A673 (cell line): ENCODE measurements around the gene STARD3. TPM values are rescaled to one million over a fixed set of nuclear protein-coding genes. Genes with fewer than 3 reads are reported as not detected.

Experiments used
- BruUV-seq: library from RNA; stranded (reverse); fragments of 400-500 nt; replicated peaks from 2 replicates; lab custom pipeline; 2021; lab: Mats Ljungman, UMichigan
- CTCF ChIA-PET: fragments of 300-600 bp; sonication (Branson Sonifier 250); formaldehyde crosslinking; loops from one replicate; lab custom pipeline; 2022; ENCODE audit warnings: antibody characterized with exemption; lab: Charles Lee
- POLR2A ChIA-PET: fragments of 300-600 bp; sonication (Branson Sonifier 250); formaldehyde crosslinking; loops from one replicate; lab custom pipeline; 2022; ENCODE audit warnings: antibody characterized with exemption; ENCODE audit not compliant: low non-redundant PET; lab: Charles Lee
- DNase-seq: peaks from one replicate; pipeline ENCODE4 v3.0.0-alpha.2; 2015; ENCODE audit warnings: low spot score
- H3K27ac ChIP-seq: fragments of 200-600 bp; sonication (generic); 2 replicates; pipeline ENCODE4 v1.5.1; 2016; ENCODE audit warnings: mixed run types, low read depth, mild to moderate bottlenecking, mixed read lengths, antibody characterized with exemption, low read length; ENCODE audit not compliant: poor library complexity, severe bottlenecking
- H3K27me3 ChIP-seq: fragments of 200-600 bp; sonication (generic); replicated peaks from 2 replicates; pipeline ENCODE4 v1.6.1; 2017; ENCODE audit warnings: mixed run types, low read depth, mild to moderate bottlenecking, mixed read lengths, antibody characterized with exemption, low read length; ENCODE audit not compliant: insufficient read depth, poor library complexity
- H3K36me3 ChIP-seq: fragments of 200-600 bp; sonication (generic); 2 replicates; pipeline ENCODE4 v1.6.1; 2016; ENCODE audit warnings: mixed run types, mild to moderate bottlenecking, mixed read lengths, antibody characterized with exemption, low read length; ENCODE audit not compliant: insufficient read depth, poor library complexity, severe bottlenecking
- H3K4me1 ChIP-seq: fragments of 200-600 bp; sonication (generic); 2 replicates; pipeline ENCODE4 v1.6.1; 2017; ENCODE audit warnings: mixed run types, mild to moderate bottlenecking, mixed read lengths, antibody characterized with exemption, low read length; ENCODE audit not compliant: insufficient read depth, poor library complexity, severe bottlenecking
- H3K4me3 ChIP-seq: fragments of 200-600 bp; sonication (generic); 2 replicates; pipeline ENCODE4 v1.5.1; 2016; ENCODE audit warnings: low read depth, mixed run types, mild to moderate bottlenecking, mixed read lengths, low read length; ENCODE audit not compliant: poor library complexity, severe bottlenecking
- H3K9me3 ChIP-seq: fragments of 200-600 bp; sonication (generic); 2 replicates; pipeline ENCODE4 v1.6.1; 2016; ENCODE audit warnings: mixed run types, low read depth, mild to moderate bottlenecking, mixed read lengths, antibody characterized with exemption, low read length; ENCODE audit not compliant: poor library complexity, severe bottlenecking
- EZH2 ChIP-seq: fragments of 200-600 bp; sonication (generic); IDR thresholded peaks from 2 replicates; pipeline ENCODE4 v1.6.1; 2017; ENCODE audit warnings: borderline replicate concordance, low read depth, mild to moderate bottlenecking, mixed read lengths, antibody characterized with exemption, low read length; ENCODE audit not compliant: poor library complexity, severe bottlenecking
- intact Hi-C: fragments of 100-400 bp; cut with micrococcal nuclease; formaldehyde crosslinking; loops from one replicate; pipeline ENCODE4 v1.10.0; 2022; ENCODE audit not compliant: unreplicated experiment
- total RNA-seq: library from RNA; stranded (reverse); gene quantifications from 2 replicates; pipeline ENCODE4 v1.2.3, GENCODE V29; 2021
- TF ChIP-seq, protein P1 (sequence below): fragments of 300-800, 200-600 bp; sonication (generic); conservative IDR thresholded peaks from 2 replicates; pipeline ENCODE4 v1.5.1; 2017; ENCODE audit warnings: low read depth, mild to moderate bottlenecking, antibody characterized with exemption, low read length, moderate library complexity, mixed read lengths

The STARD3 gene
- total RNA-seq, 1 experiment from 2014 or later: 21.3 TPM

DNA sequence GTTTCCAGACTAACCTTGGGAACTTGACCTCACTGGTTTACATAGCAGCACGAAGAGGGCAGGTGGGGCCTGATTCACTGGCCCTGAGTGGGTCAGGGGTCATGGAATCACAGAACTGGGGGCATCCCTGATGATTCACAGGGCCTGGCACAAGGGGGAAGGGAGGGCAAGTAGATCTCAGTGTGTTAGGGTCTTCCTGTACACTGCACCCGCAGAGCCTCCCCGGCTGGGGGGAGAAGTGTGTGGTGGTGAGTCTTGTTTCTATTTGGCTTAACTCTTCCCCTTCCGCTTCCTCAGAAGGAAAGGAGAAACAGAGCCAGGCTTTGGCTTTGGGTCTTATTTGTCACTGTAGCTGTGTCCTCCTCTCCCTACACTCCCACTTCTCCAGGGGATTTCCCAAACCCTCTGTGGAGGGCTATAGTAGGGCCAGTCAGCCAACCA is 3.7 kb downstream of the STARD3 start:
- CTCF ChIA-PET: no interaction called here
- Histone ChIP-seq H3K36me3 (no peaks in the 10 kb centered on the region), H3K27me3 (no peaks in the 10 kb centered on the region), H3K4me1 (peaks cover 6% of the 10 kb centered on the region), H3K9me3 (no peaks in the 10 kb centered on the region), H3K27ac (no peak overlapping the region), H3K4me3 (no peak overlapping the region)
- no TSS peak for BruUV-seq
- no peak for DNase-seq
- POLR2A ChIA-PET: no interaction called here
- TF ChIP-seq, protein P1, sequence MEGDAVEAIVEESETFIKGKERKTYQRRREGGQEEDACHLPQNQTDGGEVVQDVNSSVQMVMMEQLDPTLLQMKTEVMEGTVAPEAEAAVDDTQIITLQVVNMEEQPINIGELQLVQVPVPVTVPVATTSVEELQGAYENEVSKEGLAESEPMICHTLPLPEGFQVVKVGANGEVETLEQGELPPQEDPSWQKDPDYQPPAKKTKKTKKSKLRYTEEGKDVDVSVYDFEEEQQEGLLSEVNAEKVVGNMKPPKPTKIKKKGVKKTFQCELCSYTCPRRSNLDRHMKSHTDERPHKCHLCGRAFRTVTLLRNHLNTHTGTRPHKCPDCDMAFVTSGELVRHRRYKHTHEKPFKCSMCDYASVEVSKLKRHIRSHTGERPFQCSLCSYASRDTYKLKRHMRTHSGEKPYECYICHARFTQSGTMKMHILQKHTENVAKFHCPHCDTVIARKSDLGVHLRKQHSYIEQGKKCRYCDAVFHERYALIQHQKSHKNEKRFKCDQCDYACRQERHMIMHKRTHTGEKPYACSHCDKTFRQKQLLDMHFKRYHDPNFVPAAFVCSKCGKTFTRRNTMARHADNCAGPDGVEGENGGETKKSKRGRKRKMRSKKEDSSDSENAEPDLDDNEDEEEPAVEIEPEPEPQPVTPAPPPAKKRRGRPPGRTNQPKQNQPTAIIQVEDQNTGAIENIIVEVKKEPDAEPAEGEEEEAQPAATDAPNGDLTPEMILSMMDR: no peak
- no peak for TF ChIP-seq EZH2
- intact Hi-C loops: no loop called here

DNA sequence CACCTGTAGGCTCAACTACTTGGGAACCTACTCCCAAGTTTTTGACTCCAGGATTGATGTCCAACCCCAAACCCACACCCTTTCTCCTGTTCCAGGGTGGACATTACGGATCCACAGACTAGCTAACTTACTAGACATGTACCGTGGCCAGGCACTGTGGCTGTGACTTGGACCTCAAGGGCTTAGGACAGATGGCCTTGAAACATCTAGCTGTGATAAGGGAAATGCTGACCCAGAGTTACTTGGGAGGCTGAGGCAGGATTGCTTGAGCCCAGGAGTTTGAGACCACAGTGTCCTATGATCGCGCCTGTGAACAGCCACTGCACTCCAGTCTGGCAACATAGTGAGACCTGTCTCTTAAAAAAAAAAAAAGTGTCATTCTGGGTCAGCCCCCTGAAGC is 4.2 kb downstream of the STARD3 start:
- H3K27ac ChIP-seq: no peak overlapping the region
- no peaks in the 10 kb centered on the region for H3K9me3 ChIP-seq
- no peak overlapping the region for H3K4me3 ChIP-seq
- no peaks in the 10 kb centered on the region for H3K36me3 ChIP-seq
- no peak for DNase-seq
- intact Hi-C loops: no loop called here
- ChIA-PET POLR2A (no interaction called here), CTCF (interaction anchor here (0.7 kb wide), 1 partner anchor 428 kb away, joined by 3 read pairs; no protein-coding TSS in a partner anchor)
- no peak for TF ChIP-seq EZH2
- TF ChIP-seq, protein P1: no peak
- BruUV-seq: no TSS peak
- H3K4me1 ChIP-seq: peaks cover 6% of the 10 kb centered on the region
- no peaks in the 10 kb centered on the region for H3K27me3 ChIP-seq

DNA sequence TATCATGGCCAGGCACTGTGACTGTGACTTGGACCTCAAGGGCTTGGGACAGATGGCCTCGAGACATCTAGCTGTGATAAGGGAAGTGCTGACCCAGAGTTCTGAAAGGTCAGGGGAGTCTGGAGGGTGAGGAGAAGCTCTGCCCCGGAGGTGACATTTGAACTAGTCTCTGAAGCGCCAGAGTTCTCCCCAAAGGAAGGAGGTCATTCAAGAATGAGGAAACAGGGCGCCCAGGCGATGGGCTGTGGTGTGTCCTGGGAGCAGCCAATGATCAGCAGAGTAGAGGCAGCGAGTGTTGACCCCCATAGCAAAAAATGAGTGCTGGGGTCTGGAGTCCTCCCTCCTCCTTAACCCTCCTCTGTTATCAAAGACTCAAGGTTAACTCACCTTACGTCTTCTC is 4.9 kb downstream of the STARD3 start:
- no peak for DNase-seq
- Histone ChIP-seq H3K9me3 (no peaks in the 10 kb centered on the region), H3K4me3 (no peak overlapping the region), H3K27ac (no peak overlapping the region), H3K36me3 (no peaks in the 10 kb centered on the region), H3K27me3 (no peaks in the 10 kb centered on the region), H3K4me1 (no peaks in the 10 kb centered on the region)
- intact Hi-C loops: no loop called here
- no peak for TF ChIP-seq EZH2
- TF ChIP-seq, protein P1: no peak
- POLR2A ChIA-PET: no interaction called here
- no TSS peak for BruUV-seq
- CTCF ChIA-PET: interaction anchor here (0.7 kb wide), 1 partner anchor 429 kb away, joined by 3 read pairs; no protein-coding TSS in a partner anchor
